Cardiac muscle cell (in vitro differentiated cells and primary cell): ENCODE results near the gene DLGAP5. TPM values are rescaled to one million over a fixed set of nuclear protein-coding genes. Genes with fewer than 3 reads are reported as not detected.

ENCODE experiments used
- DNase-seq, 2 donors: peaks; one replicate each; pipeline versions ENCODE4 v3.0.0 to v3.0.0-alpha.2; 2010 to 2017; ENCODE audit warnings: low read depth in 1 of 2, low spot score in 1 of 2
- H3K27ac ChIP-seq: fragments of 200-600 bp; sonication (generic); 2 replicates; pipeline ENCODE4 v1.5.1; 2016
- H3K27me3 ChIP-seq: fragments of 200-600 bp; sonication (generic); 2 replicates; pipeline ENCODE4 v1.6.0; 2016; ENCODE audit warnings: control low read depth
- H3K36me3 ChIP-seq: fragments of 200-600 bp; sonication (generic); 2 replicates; pipeline ENCODE4 v1.5.1; 2016; ENCODE audit warnings: control low read depth
- H3K4me1 ChIP-seq: fragments of 200-600 bp; sonication (generic); 2 replicates; pipeline ENCODE4 v1.8.1; 2017; ENCODE audit warnings: low read depth, mild to moderate bottlenecking, mixed run types
- H3K4me3 ChIP-seq: fragments of 200-600 bp; sonication (generic); 2 replicates; pipeline ENCODE4 v1.5.1; 2016; ENCODE audit warnings: mild to moderate bottlenecking
- H3K9me3 ChIP-seq: fragments of 200-600 bp; sonication (generic); 2 replicates; pipeline ENCODE4 v1.5.1; 2017; ENCODE audit warnings: low read depth, mild to moderate bottlenecking, control low read depth
- CTCF ChIP-seq: IDR thresholded peaks from 2 replicates; pipeline ENCODE4 v1.5.1; 2012; ENCODE audit warnings: low read depth, mild to moderate bottlenecking, low read length
- polyA plus RNA-seq: library from polyadenylated mRNA; unstranded; fragments of >200 nt; fragmentation: Nextera tagmentation; extraction: Ambion mirVana; gene quantifications from 2 replicates; pipeline ENCODE4 v1.2.1, GENCODE V29; 2016
- total RNA-seq: library from RNA; depleted of rRNA; stranded (reverse); fragments of >200 nt; gene quantifications from 2 replicates; pipeline ENCODE4 v1.2.3, GENCODE V29; 2016

Gene DLGAP5
- total and polyA plus RNA-seq, 2 experiments from 2014 or later: 5.9 to 37.4 TPM

GRCh38 chr14:55228261-55228660 lies 36.9 kb upstream of the DLGAP5 start:
- no peak for TF ChIP-seq CTCF
- peaks cover 6% of the 10 kb centered on the region for H3K27me3 ChIP-seq
- no peak overlapping the region for H3K27ac ChIP-seq
- H3K4me1 ChIP-seq: no peaks in the 10 kb centered on the region
- no peak overlapping the region for H3K4me3 ChIP-seq
- no peak for DNase-seq
- no peaks in the 10 kb centered on the region for H3K9me3 ChIP-seq
- no peaks in the 10 kb centered on the region for H3K36me3 ChIP-seq

GRCh38 chr14:55223364-55223763 lies 32.0 kb upstream of the DLGAP5 start:
- DNase-seq: no peak
- TF ChIP-seq CTCF: no peak
- H3K4me3 ChIP-seq: no peak overlapping the region
- H3K27ac ChIP-seq: no peak overlapping the region
- H3K9me3 ChIP-seq: no peaks in the 10 kb centered on the region
- H3K4me1 ChIP-seq: no peaks in the 10 kb centered on the region
- no peaks in the 10 kb centered on the region for H3K36me3 ChIP-seq
- H3K27me3 ChIP-seq: no peaks in the 10 kb centered on the region

- H3K4me1 ChIP-seq: no peaks in the 10 kb centered on the region
- no peaks in the 10 kb centered on the region for H3K27me3 ChIP-seq
- DNase-seq: no peak
- H3K4me3 ChIP-seq: no peak overlapping the region
- H3K27ac ChIP-seq: no peak overlapping the region
- H3K9me3 ChIP-seq: no peaks in the 10 kb centered on the region
- no peak for TF ChIP-seq CTCF
- H3K36me3 ChIP-seq: no peaks in the 10 kb centered on the region
Observed at GRCh38 chr14:55221968-55222367, 30.6 kb upstream of the DLGAP5 start.

GRCh38 chr14:55221186-55221585 lies 29.8 kb upstream of the DLGAP5 start:
- H3K4me3 ChIP-seq: no peak overlapping the region
- H3K36me3 ChIP-seq: no peaks in the 10 kb centered on the region
- H3K4me1 ChIP-seq: no peaks in the 10 kb centered on the region
- H3K9me3 ChIP-seq: no peaks in the 10 kb centered on the region
- no peak overlapping the region for H3K27ac ChIP-seq
- H3K27me3 ChIP-seq: no peaks in the 10 kb centered on the region
- no peak for TF ChIP-seq CTCF
- DNase-seq: peak in 1 of 2 donors; percentile 61

- Histone ChIP-seq H3K27me3 (no peaks in the 10 kb centered on the region), H3K4me3 (no peak overlapping the region), H3K9me3 (no peaks in the 10 kb centered on the region), H3K4me1 (no peaks in the 10 kb centered on the region), H3K27ac (no peak overlapping the region), H3K36me3 (no peaks in the 10 kb centered on the region)
- TF ChIP-seq CTCF: no peak
- DNase-seq: no peak
Observed at GRCh38 chr14:55220230-55220629, 28.8 kb upstream of the DLGAP5 start.

GRCh38 chr14:55212634-55213033 lies 21.2 kb upstream of the DLGAP5 start:
- no peak for TF ChIP-seq CTCF
- Histone ChIP-seq H3K27ac (no peak overlapping the region), H3K36me3 (no peaks in the 10 kb centered on the region), H3K27me3 (no peaks in the 10 kb centered on the region), H3K4me3 (no peak overlapping the region), H3K9me3 (no peaks in the 10 kb centered on the region), H3K4me1 (no peaks in the 10 kb centered on the region)
- DNase-seq: no peak
